HepG2 (cell line): ENCODE data around the gene SUPT4H1. TPM values are rescaled to one million over a fixed set of nuclear protein-coding genes. Genes with fewer than 3 reads are reported as not detected.

Experiments used
- ARID2 ChIP-seq: sonication (generic); formaldehyde crosslinking; IDR thresholded peaks from 2 replicates; pipeline ENCODE4 v1.8.1; 2022; ENCODE audit warnings: mild to moderate bottlenecking, missing genetic modification reagents, borderline replicate concordance
- ATF7-NPFF ChIP-seq: sonication (generic); formaldehyde crosslinking; IDR thresholded peaks from 2 replicates; pipeline ENCODE4 v1.8.1; 2023; ENCODE audit warnings: mild to moderate bottlenecking, low read depth, missing genetic modification reagents, moderate library complexity
- ELF1 ChIP-seq: sonication (generic); formaldehyde crosslinking; IDR thresholded peaks from 2 replicates; pipeline ENCODE4 v1.4.0; 2020; ENCODE audit warnings: missing genetic modification reagents
- ETV5 ChIP-seq: IDR thresholded peaks from 2 replicates; pipeline ENCODE4 v1.6.1; 2018; ENCODE audit warnings: missing biosample characterization, missing genetic modification reagents, inconsistent platforms, borderline replicate concordance
- IRX3 ChIP-seq: sonication (generic); formaldehyde crosslinking; IDR thresholded peaks from 2 replicates; pipeline ENCODE4 v1.8.1; 2023; ENCODE audit warnings: mild to moderate bottlenecking, low read depth, missing genetic modification reagents, borderline replicate concordance
- PAX8 ChIP-seq: sonication (generic); formaldehyde crosslinking; IDR thresholded peaks from 2 replicates; pipeline ENCODE4 v1.8.0; 2022; ENCODE audit warnings: mild to moderate bottlenecking, missing genetic modification reagents, borderline replicate concordance
- POLR2G ChIP-seq: fragments of 200-400 bp; formaldehyde crosslinking; IDR thresholded peaks from 2 replicates; pipeline ENCODE4 v1.6.1; 2018; ENCODE audit warnings: mild to moderate bottlenecking, low read depth, low read length, moderate library complexity
- SMAD3 ChIP-seq: sonication (generic); formaldehyde crosslinking; IDR thresholded peaks from 2 replicates; pipeline ENCODE4 v1.4.0; 2020; ENCODE audit warnings: missing genetic modification reagents
- SOX13 ChIP-seq, 3 experiments: fragments of 450-650 bp in 1 of 3; sonication (generic) in 1 of 3; formaldehyde crosslinking in 1 of 3; IDR thresholded peaks in 2 of 3; conservative IDR thresholded peaks in 1 of 3; 2 replicates each; pipeline versions ENCODE4 v1.5.0 to v1.6.1; 2016 to 2020; ENCODE audit warnings: antibody characterized with exemption in 1 of 3, mild to moderate bottlenecking in 1 of 3, missing compliant biosample characterization in 1 of 3, missing genetic modification reagents in 1 of 3, moderate library complexity in 1 of 3
- TEAD3 ChIP-seq: optimal IDR thresholded peaks from 2 replicates; pipeline ENCODE3; 2016; ENCODE audit warnings: borderline replicate concordance
- ZBTB20 ChIP-seq: sonication (generic); formaldehyde crosslinking; IDR thresholded peaks from 2 replicates; pipeline ENCODE4 v1.8.1; 2023; ENCODE audit warnings: missing genetic modification reagents, low read depth, mild to moderate bottlenecking, borderline replicate concordance
- ZFP36L1 ChIP-seq: sonication (generic); formaldehyde crosslinking; IDR thresholded peaks from 2 replicates; pipeline ENCODE4 v1.8.0; 2022; ENCODE audit warnings: mild to moderate bottlenecking, missing genetic modification reagents, moderate library complexity
- ZNF282 ChIP-seq: fragments of 450-650 bp; IDR thresholded peaks from 2 replicates; pipeline ENCODE4 v1.6.1; 2018; ENCODE audit not compliant: partially characterized antibody
- ZNF354B ChIP-seq: sonication (generic); formaldehyde crosslinking; IDR thresholded peaks from 2 replicates; pipeline ENCODE4 v1.8.0; 2022; ENCODE audit warnings: mild to moderate bottlenecking, missing genetic modification reagents
- ZNF431 ChIP-seq: sonication (generic); formaldehyde crosslinking; IDR thresholded peaks from 2 replicates; pipeline ENCODE4 v1.9.0; 2022; ENCODE audit warnings: missing genetic modification reagents, low read depth, mild to moderate bottlenecking, borderline replicate concordance
- ZNF724P ChIP-seq: sonication (generic); formaldehyde crosslinking; IDR thresholded peaks from 2 replicates; pipeline ENCODE4 v1.8.0; 2022; ENCODE audit warnings: missing genetic modification reagents, borderline replicate concordance
- ZSCAN30 ChIP-seq: sonication (generic); formaldehyde crosslinking; IDR thresholded peaks from 2 replicates; pipeline ENCODE4 v1.5.0; 2020; ENCODE audit warnings: mild to moderate bottlenecking, missing genetic modification reagents
- polyA plus RNA-seq, 8 experiments: library from polyadenylated mRNA; depleted of rRNA in 3 of 8; stranded (reverse) in 7 of 8; unstranded in 1 of 8; fragments of >200 nt; fragmentation: Illumina TruSeq in 4 of 8; extraction: Trizol in 4 of 8; gene quantifications; 2 replicates each; pipeline versions ENCODE4 v1.2.1 to v1.2.3, GENCODE V29; 2011 to 2016; ENCODE audit warnings: low read depth in 4 of 8, missing spikeins in 1 of 8, mixed read lengths in 1 of 8; ENCODE audit not compliant: insufficient read depth in 1 of 8
- total RNA-seq, 5 experiments: library from RNA; depleted of rRNA; stranded (reverse); fragments of >200 nt; fragmentation: Illumina TruSeq; extraction: Trizol; gene quantifications; 2 replicates each; pipeline ENCODE4 v1.2.3, GENCODE V29; 2016; ENCODE audit warnings: low read depth in 1 of 5
- TF ChIP-seq, protein P1 (sequence below): sonication (generic); formaldehyde crosslinking; IDR thresholded peaks from 2 replicates; pipeline ENCODE4 v1.9.0; 2021; ENCODE audit warnings: missing genetic modification reagents, mild to moderate bottlenecking, borderline replicate concordance
- TF ChIP-seq, protein P2 (sequence below): sonication (generic); formaldehyde crosslinking; IDR thresholded peaks from 2 replicates; pipeline ENCODE4 v1.5.0; 2020; ENCODE audit warnings: mild to moderate bottlenecking, missing genetic modification reagents, borderline replicate concordance

SUPT4H1 gene
- total and polyA plus RNA-seq, 2 of the 13 experiments (the other 11 are each of a cell fraction or from before 2014, with no cell fraction given), result 155 to 244 TPM

DNA sequence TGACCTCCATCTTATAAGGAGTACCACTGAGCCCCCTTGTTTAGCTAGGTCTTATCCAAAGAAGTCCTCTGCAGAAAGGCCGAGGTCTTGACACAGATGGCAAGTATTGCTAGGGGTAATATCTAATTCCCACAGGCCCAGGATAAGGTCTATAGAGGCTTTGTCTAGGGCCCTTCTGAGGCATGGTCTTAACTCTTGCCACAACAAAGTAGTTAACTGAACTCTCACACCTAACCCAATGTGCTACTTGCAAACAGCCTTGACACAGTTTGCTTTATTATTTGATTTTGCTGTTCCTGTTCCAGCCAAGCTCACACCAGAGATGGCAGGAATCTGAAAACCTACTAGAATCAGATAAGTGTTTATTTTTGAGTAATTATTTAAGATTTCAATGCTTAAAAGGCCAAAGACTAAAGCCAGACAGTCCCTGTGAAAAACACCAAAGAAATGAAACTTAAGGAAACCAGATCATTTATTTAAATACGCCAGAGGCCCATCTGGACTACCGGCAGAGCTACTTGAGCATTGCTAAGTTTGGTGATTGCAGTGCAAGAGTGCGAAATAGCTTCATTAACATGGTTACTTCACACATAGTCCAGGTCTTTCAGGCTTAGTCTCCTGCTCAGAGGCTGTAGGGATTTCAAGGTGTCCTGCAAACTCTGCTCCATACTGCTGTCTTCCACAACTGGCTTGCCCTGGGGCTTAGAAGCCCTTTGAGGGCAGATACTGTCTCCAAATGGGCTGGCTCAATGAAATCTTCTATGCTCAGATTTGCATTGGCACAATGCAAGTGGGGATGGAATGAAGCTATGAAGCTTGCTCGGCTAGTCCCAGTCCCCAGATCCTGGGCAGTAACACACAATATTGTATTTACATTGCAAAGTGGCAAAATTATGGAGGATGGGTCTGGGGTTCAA lies 28.5 kb upstream of the SUPT4H1 start (continued):
- TF ChIP-seq PAX8 (CRISPR knock-in tag) (peak; percentile 37; the same call in 1 of the 2 replicates), ZBTB20 (CRISPR knock-in tag) (no peak), ZFP36L1 (CRISPR knock-in tag) (peak; percentile 20; the same call in 1 of the 2 replicates), SOX13 (IDR thresholded peaks at IDR 0.05) (no peak), SOX13 (CRISPR knock-in tag; conservative IDR thresholded peaks at IDR 0.05 in 1 of 2, IDR thresholded peaks at IDR 0.05 in 1 of 2) (peak in 1 of 2 experiments; percentile 23; a peak in 1 of 4 replicates), ELF1 (CRISPR knock-in tag) (no peak), ZNF282 (no peak), SMAD3 (CRISPR knock-in tag) (0 out of 2 replicates have a peak, but pooled peaks have one; percentile 35), ZNF354B (0 out of 2 replicates have a peak, but pooled peaks have one; percentile 47), ETV5 (CRISPR knock-in tag) (no peak), TEAD3 (CRISPR knock-in tag) (peak; percentile 29), ATF7-NPFF (CRISPR knock-in tag) (peak; percentile 40; the same call in 1 of the 2 replicates), IRX3 (0 out of 2 replicates have a peak, but pooled peaks have one; percentile 55), ZSCAN30 (CRISPR knock-in tag) (peak; percentile 60; the same call in 1 of the 2 replicates), POLR2G (peak; percentile 12), ZNF431 (CRISPR knock-in tag) (no peak), ARID2 (0 out of 2 replicates have a peak, but pooled peaks have one; percentile 21), ZNF724P (CRISPR knock-in tag) (0 out of 2 replicates have a peak, but pooled peaks have one; percentile 2)
- TF ChIP-seq, protein P1, sequence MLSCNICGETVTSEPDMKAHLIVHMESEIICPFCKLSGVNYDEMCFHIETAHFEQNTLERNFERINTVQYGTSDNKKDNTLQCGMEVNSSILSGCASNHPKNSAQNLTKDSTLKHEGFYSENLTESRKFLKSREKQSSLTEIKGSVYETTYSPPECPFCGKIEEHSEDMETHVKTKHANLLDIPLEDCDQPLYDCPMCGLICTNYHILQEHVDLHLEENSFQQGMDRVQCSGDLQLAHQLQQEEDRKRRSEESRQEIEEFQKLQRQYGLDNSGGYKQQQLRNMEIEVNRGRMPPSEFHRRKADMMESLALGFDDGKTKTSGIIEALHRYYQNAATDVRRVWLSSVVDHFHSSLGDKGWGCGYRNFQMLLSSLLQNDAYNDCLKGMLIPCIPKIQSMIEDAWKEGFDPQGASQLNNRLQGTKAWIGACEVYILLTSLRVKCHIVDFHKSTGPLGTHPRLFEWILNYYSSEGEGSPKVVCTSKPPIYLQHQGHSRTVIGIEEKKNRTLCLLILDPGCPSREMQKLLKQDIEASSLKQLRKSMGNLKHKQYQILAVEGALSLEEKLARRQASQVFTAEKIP (CRISPR knock-in tag), result no peak
- TF ChIP-seq, protein P2, sequence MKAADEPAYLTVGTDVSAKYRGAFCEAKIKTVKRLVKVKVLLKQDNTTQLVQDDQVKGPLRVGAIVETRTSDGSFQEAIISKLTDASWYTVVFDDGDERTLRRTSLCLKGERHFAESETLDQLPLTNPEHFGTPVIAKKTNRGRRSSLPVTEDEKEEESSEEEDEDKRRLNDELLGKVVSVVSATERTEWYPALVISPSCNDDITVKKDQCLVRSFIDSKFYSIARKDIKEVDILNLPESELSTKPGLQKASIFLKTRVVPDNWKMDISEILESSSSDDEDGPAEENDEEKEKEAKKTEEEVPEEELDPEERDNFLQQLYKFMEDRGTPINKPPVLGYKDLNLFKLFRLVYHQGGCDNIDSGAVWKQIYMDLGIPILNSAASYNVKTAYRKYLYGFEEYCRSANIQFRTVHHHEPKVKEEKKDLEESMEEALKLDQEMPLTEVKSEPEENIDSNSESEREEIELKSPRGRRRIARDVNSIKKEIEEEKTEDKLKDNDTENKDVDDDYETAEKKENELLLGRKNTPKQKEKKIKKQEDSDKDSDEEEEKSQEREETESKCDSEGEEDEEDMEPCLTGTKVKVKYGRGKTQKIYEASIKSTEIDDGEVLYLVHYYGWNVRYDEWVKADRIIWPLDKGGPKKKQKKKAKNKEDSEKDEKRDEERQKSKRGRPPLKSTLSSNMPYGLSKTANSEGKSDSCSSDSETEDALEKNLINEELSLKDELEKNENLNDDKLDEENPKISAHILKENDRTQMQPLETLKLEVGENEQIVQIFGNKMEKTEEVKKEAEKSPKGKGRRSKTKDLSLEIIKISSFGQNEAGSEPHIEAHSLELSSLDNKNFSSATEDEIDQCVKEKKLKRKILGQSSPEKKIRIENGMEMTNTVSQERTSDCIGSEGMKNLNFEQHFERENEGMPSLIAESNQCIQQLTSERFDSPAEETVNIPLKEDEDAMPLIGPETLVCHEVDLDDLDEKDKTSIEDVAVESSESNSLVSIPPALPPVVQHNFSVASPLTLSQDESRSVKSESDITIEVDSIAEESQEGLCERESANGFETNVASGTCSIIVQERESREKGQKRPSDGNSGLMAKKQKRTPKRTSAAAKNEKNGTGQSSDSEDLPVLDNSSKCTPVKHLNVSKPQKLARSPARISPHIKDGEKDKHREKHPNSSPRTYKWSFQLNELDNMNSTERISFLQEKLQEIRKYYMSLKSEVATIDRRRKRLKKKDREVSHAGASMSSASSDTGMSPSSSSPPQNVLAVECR (CRISPR knock-in tag), result no peak
